HEK293T (cell line): ENCODE data around the gene ARHGAP28.

Experiments
- ARNT ChIP-seq: fragments of 450-650 bp; IDR thresholded peaks from 2 replicates; pipeline ENCODE4 v1.6.1; 2017; ENCODE audit warnings: mild to moderate bottlenecking
- BHLHE40 ChIP-seq: fragments of 450-650 bp; IDR thresholded peaks from 2 replicates; pipeline ENCODE4 v1.6.1; 2016; ENCODE audit warnings: mild to moderate bottlenecking, moderate library complexity, borderline replicate concordance
- ELF4 ChIP-seq: fragments of 450-650 bp; IDR thresholded peaks from 2 replicates; pipeline ENCODE4 v1.6.1; 2017; ENCODE audit warnings: antibody characterized with exemption
- FOXA1 ChIP-seq: fragments of 450-650 bp; IDR thresholded peaks from 2 replicates; pipeline ENCODE4 v1.6.1; 2016; ENCODE audit warnings: mild to moderate bottlenecking
- FOXK2 ChIP-seq: fragments of 450-650 bp; IDR thresholded peaks from 2 replicates; pipeline ENCODE4 v1.6.1; 2016; ENCODE audit warnings: mild to moderate bottlenecking
- FOXM1 ChIP-seq: fragments of 450-650 bp; IDR thresholded peaks from 2 replicates; pipeline ENCODE4 v1.6.1; 2017; ENCODE audit warnings: mild to moderate bottlenecking, borderline replicate concordance
- HDGF ChIP-seq: fragments of 450-650 bp; IDR thresholded peaks from 2 replicates; pipeline ENCODE4 v1.6.1; 2017; ENCODE audit warnings: antibody characterized with exemption, borderline replicate concordance
- LEF1 ChIP-seq: fragments of 450-650 bp; IDR thresholded peaks from 2 replicates; pipeline ENCODE4 v1.6.1; 2017; ENCODE audit warnings: mild to moderate bottlenecking, borderline replicate concordance
- NFRKB ChIP-seq: fragments of 450-650 bp; IDR thresholded peaks from 2 replicates; pipeline ENCODE4 v1.6.1; 2016; ENCODE audit warnings: mild to moderate bottlenecking, moderate library complexity
- PKNOX1 ChIP-seq: fragments of 450-650 bp; IDR thresholded peaks from 2 replicates; pipeline ENCODE4 v1.6.1; 2016
- SP1 ChIP-seq: fragments of 450-650 bp; IDR thresholded peaks from 2 replicates; pipeline ENCODE4 v1.6.1; 2017
- SUZ12 ChIP-seq: fragments of 450-650 bp; IDR thresholded peaks from 2 replicates; pipeline ENCODE4 v1.6.1; 2016; ENCODE audit warnings: mild to moderate bottlenecking
- ZNF384 ChIP-seq: fragments of 450-650 bp; IDR thresholded peaks from 2 replicates; pipeline ENCODE4 v1.6.1; 2016

- TF ChIP-seq SP1 (no peak), ELF4 (no peak), FOXM1 (no peak), PKNOX1 (no peak), HDGF (no peak), SUZ12 (no peak), LEF1 (no peak), ZNF384 (no peak), ARNT (no peak), BHLHE40 (no peak), FOXK2 (no peak), NFRKB (no peak), FOXA1 (no peak)
Observed at GRCh38 chr18:6745504-6746031, 16.1 kb downstream of the ARHGAP28 start.
